ENCODE measurements around the gene RIMS3. TPM values are rescaled to one million over a fixed set of nuclear protein-coding genes. Genes with fewer than 3 reads are reported as not detected.

Gene RIMS3
- total RNA-seq, 1 donor from 2014 or later, result 43.9 TPM

GRCh38 chr1:40652468-40652867, 13.0 kb downstream of the RIMS3 start:
- Histone ChIP-seq H3K4me3 (no peak overlapping the region), H3K27me3 (no peaks in the 10 kb centered on the region), H3K27ac (no peak overlapping the region), H3K36me3 (no peaks in the 10 kb centered on the region), H3K9me3 (no peaks in the 10 kb centered on the region), H3K4me1 (peaks cover 0 to 3% of the 10 kb centered on the region in 2 donors)
- DNase-seq (ENCODE audit: low spot score in 2 of 2), result no peak
- intact Hi-C loops (cut with DNase I), result no loop called here
- TF ChIP-seq, protein P1, sequence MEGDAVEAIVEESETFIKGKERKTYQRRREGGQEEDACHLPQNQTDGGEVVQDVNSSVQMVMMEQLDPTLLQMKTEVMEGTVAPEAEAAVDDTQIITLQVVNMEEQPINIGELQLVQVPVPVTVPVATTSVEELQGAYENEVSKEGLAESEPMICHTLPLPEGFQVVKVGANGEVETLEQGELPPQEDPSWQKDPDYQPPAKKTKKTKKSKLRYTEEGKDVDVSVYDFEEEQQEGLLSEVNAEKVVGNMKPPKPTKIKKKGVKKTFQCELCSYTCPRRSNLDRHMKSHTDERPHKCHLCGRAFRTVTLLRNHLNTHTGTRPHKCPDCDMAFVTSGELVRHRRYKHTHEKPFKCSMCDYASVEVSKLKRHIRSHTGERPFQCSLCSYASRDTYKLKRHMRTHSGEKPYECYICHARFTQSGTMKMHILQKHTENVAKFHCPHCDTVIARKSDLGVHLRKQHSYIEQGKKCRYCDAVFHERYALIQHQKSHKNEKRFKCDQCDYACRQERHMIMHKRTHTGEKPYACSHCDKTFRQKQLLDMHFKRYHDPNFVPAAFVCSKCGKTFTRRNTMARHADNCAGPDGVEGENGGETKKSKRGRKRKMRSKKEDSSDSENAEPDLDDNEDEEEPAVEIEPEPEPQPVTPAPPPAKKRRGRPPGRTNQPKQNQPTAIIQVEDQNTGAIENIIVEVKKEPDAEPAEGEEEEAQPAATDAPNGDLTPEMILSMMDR (IDR thresholded peaks at IDR 0.05), result no peak

GRCh38 chr1:40651138-40651857, 14.2 kb downstream of the RIMS3 start:
- no peaks in the 10 kb centered on the region for H3K27me3 ChIP-seq
- no peaks in the 10 kb centered on the region for H3K36me3 ChIP-seq
- no peak for DNase-seq (ENCODE audit: low spot score in 2 of 2)
- TF ChIP-seq, protein P1 (IDR thresholded peaks at IDR 0.05), result no peak
- no peaks in the 10 kb centered on the region for H3K9me3 ChIP-seq
- H3K27ac ChIP-seq, result no peak overlapping the region
- intact Hi-C loops (cut with DNase I), result no loop called here
- H3K4me1 ChIP-seq, result peaks cover 0 to 3% of the 10 kb centered on the region in 2 donors
- H3K4me3 ChIP-seq, result no peak overlapping the region

GRCh38 chr1:40650075-40650474, 15.4 kb downstream of the RIMS3 start:
- no peak overlapping the region for H3K4me3 ChIP-seq
- TF ChIP-seq, protein P1 (IDR thresholded peaks at IDR 0.05), result no peak
- no peak for DNase-seq (ENCODE audit: low spot score in 2 of 2)
- peaks cover 0 to 3% of the 10 kb centered on the region in 2 donors for H3K4me1 ChIP-seq
- no peaks in the 10 kb centered on the region for H3K27me3 ChIP-seq
- no peaks in the 10 kb centered on the region for H3K9me3 ChIP-seq
- peaks cover under 1 to 5% of the 10 kb centered on the region in 2 donors for H3K36me3 ChIP-seq
- intact Hi-C loops (cut with DNase I), result no loop called here
- no peak overlapping the region for H3K27ac ChIP-seq

GRCh38 chr1:40649592-40649930, 15.9 kb downstream of the RIMS3 start:
- H3K27ac ChIP-seq, result no peak overlapping the region
- TF ChIP-seq, protein P1 (IDR thresholded peaks at IDR 0.05), result no peak
- no peak for DNase-seq (ENCODE audit: low spot score in 2 of 2)
- H3K27me3 ChIP-seq, result no peaks in the 10 kb centered on the region
- no peak overlapping the region for H3K4me3 ChIP-seq
- peaks cover 0 to 3% of the 10 kb centered on the region in 2 donors for H3K4me1 ChIP-seq
- intact Hi-C loops (cut with DNase I), result no loop called here
- H3K9me3 ChIP-seq, result no peaks in the 10 kb centered on the region
- H3K36me3 ChIP-seq, result peaks cover 4 to 7% of the 10 kb centered on the region in 2 donors

DNA sequence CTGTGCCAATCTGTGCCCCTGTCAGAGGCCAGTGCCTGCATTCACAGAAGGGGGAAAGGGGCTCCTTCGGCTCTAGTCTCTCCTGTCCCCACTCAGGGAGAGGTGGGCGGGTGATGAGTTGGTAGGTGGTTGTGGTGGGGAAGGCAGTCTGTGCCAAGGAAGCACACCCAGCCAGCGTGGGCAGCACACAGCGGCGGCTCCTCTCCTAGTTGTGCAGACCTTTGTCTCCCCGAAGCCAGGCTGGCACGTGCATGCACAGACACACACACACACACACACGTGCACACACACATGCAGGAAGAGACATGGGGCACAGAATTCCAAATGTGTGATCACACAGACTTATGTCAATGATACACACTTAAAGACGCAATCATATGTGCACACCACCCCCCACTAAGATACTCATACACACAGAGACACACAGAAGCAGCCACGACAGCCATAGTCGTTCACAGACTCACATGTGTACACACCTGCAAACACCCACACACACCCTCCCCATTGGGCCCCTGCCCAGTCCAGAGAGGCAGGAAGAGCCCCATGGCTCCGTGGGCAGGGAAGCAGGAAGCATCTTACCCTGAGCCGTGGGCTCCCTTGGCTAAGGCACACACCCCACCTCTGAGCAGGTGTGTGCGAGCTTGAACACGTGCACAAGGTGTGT, 16.4 kb downstream of the RIMS3 start:
- no peak for DNase-seq (ENCODE audit: low spot score in 2 of 2)
- no peak overlapping the region for H3K4me3 ChIP-seq
- H3K27ac ChIP-seq, result no peak overlapping the region
- TF ChIP-seq, protein P1 (IDR thresholded peaks at IDR 0.05), result no peak
- H3K36me3 ChIP-seq, result peaks cover 4 to 7% of the 10 kb centered on the region in 2 donors
- H3K27me3 ChIP-seq, result no peaks in the 10 kb centered on the region
- intact Hi-C loops (cut with DNase I), result no loop called here
- H3K9me3 ChIP-seq, result no peaks in the 10 kb centered on the region
- H3K4me1 ChIP-seq, result peaks cover 0 to 3% of the 10 kb centered on the region in 2 donors

All from ascending aorta (tissue), 2 donors.